Lower leg skin (tissue), 3 donors: ENCODE results near the gene SLC30A10.

Source experiments
- CTCF ChIP-seq, 3 donors: fragments of 450-650 bp; IDR thresholded peaks; one replicate each; pipeline ENCODE4 v1.5.1; 2016; ENCODE audit warnings: antibody characterized with exemption in 3 of 3, mild to moderate bottlenecking in 3 of 3, moderate library complexity in 2 of 3
- POLR2A ChIP-seq, 2 donors: fragments of 450-650 bp; IDR thresholded peaks; one replicate each; pipeline ENCODE4 v1.6.1; 2016 to 2017; ENCODE audit warnings: antibody characterized with exemption in 2 of 2, mild to moderate bottlenecking in 1 of 2, moderate library complexity in 1 of 2

- TF ChIP-seq CTCF (IDR thresholded peaks at IDR 0.05) (no peak), POLR2A (IDR thresholded peaks at IDR 0.05) (no peak)
Measured at GRCh38 chr1:219909476-219909875, 18.9 kb downstream of the SLC30A10 start.
